Transverse colon (tissue), 4 donors: ENCODE measurements around the gene ACVR2B. TPM values are rescaled to one million over a fixed set of nuclear protein-coding genes. Genes with fewer than 3 reads are reported as not detected.

Source experiments
- DNase-seq: peaks from one replicate; pipeline ENCODE4 v3.0.0-alpha.2; 2019
- H3K27ac ChIP-seq, 4 donors: fragments of 200-600 bp; sonication (generic); 2 replicates each; pipeline ENCODE4 v1.5.1; 2016 to 2018; ENCODE audit warnings: inconsistent platforms in 4 of 4
- H3K27me3 ChIP-seq: fragments of 200-600 bp; sonication (generic); 2 replicates; pipeline ENCODE4 v1.5.1; 2017; ENCODE audit warnings: inconsistent platforms
- H3K36me3 ChIP-seq, 4 donors: fragments of 200-600 bp; sonication (generic); 2 replicates each; pipeline ENCODE4 v1.5.1; 2017 to 2019; ENCODE audit warnings: inconsistent platforms in 4 of 4
- H3K4me1 ChIP-seq, 4 donors: fragments of 200-600 bp; sonication (generic); 2 replicates each; pipeline ENCODE4 v1.5.1; 2017 to 2020; ENCODE audit warnings: inconsistent platforms in 4 of 4
- H3K4me3 ChIP-seq, 4 donors: fragments of 200-600 bp; sonication (generic); 1 replicate in 1 of 4; 2 replicates in 3 of 4; pipeline versions ENCODE4 v1.5.1 to v1.6.1; 2017 to 2019; ENCODE audit warnings: inconsistent platforms in 4 of 4
- H3K9me3 ChIP-seq, 2 donors: fragments of 200-600 bp; sonication (generic); 2 replicates each; pipeline ENCODE4 v1.5.1; 2017 to 2019; ENCODE audit warnings: inconsistent platforms in 2 of 2
- CTCF ChIP-seq, 5 experiments: fragments of 200-600 bp in 3 of 5; fragments of 450-650 bp in 2 of 5; sonication (generic) in 3 of 5; IDR thresholded peaks; 1 replicate in 2 of 5; 2 replicates in 3 of 5; pipeline ENCODE4 v1.5.1; 2016 to 2017; ENCODE audit warnings: antibody characterized with exemption in 5 of 5, inconsistent platforms in 3 of 5, mild to moderate bottlenecking in 2 of 5, moderate library complexity in 1 of 5
- EP300 ChIP-seq: sonication (generic); formaldehyde crosslinking; IDR thresholded peaks from one replicate; pipeline ENCODE4 v1.6.1; 2017; ENCODE audit warnings: antibody characterized with exemption, low read depth
- POLR2A ChIP-seq: fragments of 450-650 bp; IDR thresholded peaks from one replicate; pipeline ENCODE4 v1.6.1; 2016; ENCODE audit warnings: antibody characterized with exemption, mild to moderate bottlenecking, moderate library complexity
- POLR2AphosphoS5 ChIP-seq, 3 donors: sonication (generic); formaldehyde crosslinking; IDR thresholded peaks; one replicate each; pipeline ENCODE4 v1.6.1; 2016; ENCODE audit warnings: antibody characterized with exemption in 3 of 3
- WGBS, 2 donors: methylation state at CpG; one replicate each; pipeline ENCODE4 v1.1.5; 2018; ENCODE audit warnings: low coverage in 1 of 2; 5-methylcytosine and 5-hydroxymethylcytosine counted together
- in situ Hi-C, 4 donors: fragments of 200-750 bp; cut with MboI; loops; one replicate each; pipeline versions ENCODE4 v1.15.0 to v1.15.1; 2017; ENCODE audit warnings: low sequenced_read_pairs in 3 of 4, low pct_ligation_motif_present in 1 of 4, low pct_unique_long_range_greater_than_20kb in 1 of 4
- intact Hi-C: fragments of 100-400 bp; cut with DNase I; formaldehyde crosslinking; loops from one replicate; pipeline ENCODE4 v1.15.1; 2023; ENCODE audit warnings: low total_unique reads
- total RNA-seq, 4 donors: library from RNA; depleted of rRNA; stranded (reverse); fragments of >200 nt; gene quantifications; one replicate each; pipeline ENCODE4 v1.1.0, GENCODE V29; 2016

Gene ACVR2B
- total RNA-seq, 4 donors from 2014 or later, result 5.9 to 12.3 (median 8.7) TPM

GRCh38 chr3:38480930-38481329 is 27.2 kb downstream of the ACVR2B start:
- in situ Hi-C loops (loop anchor here (5.0 to 25.0 kb wide), 4 partner anchors 134 to 369 kb away; partner anchors contain the start of genes XYLB (in 3 of the 4), ACAA1 (in 1 of the 4) and MYD88 (in 1 of the 4)), intact Hi-C loops (no loop called here)
- Histone ChIP-seq H3K9me3 (no peaks in the 10 kb centered on the region), H3K4me1 (no peaks in the 10 kb centered on the region), H3K27ac (no peak overlapping the region), H3K27me3 (no peaks in the 10 kb centered on the region), H3K4me3 (no peak overlapping the region), H3K36me3 (peaks cover 0 to 26% (median 11%) of the 10 kb centered on the region in 4 donors)
- WGBS, 2 donors, result 100% methylated on average over 2 of the region's 2 CpGs; no CpG with 5 or more reads in 1 of the 2 donors
- TF ChIP-seq POLR2AphosphoS5 (IDR thresholded peaks at IDR 0.05) (no peak), POLR2A (no peak), CTCF (IDR thresholded peaks at IDR 0.05) (no peak), EP300 (no peak)
- no peak for DNase-seq

- no peaks in the 10 kb centered on the region for H3K27me3 ChIP-seq
- H3K4me3 ChIP-seq, result no peak overlapping the region
- WGBS, 2 donors, result 71% methylated on average over 6 of the region's 10 CpGs; no CpG with 5 or more reads in 1 of the 2 donors
- in situ Hi-C loops, result loop anchor here (5.0 to 25.0 kb wide), 4 partner anchors 136 to 371 kb away; partner anchors contain the start of genes XYLB (in 3 of the 4), ACAA1 (in 1 of the 4) and MYD88 (in 1 of the 4)
- no peak for DNase-seq
- TF ChIP-seq EP300 (no peak), POLR2AphosphoS5 (IDR thresholded peaks at IDR 0.05) (no peak), CTCF (IDR thresholded peaks at IDR 0.05) (no peak), POLR2A (no peak)
- no peaks in the 10 kb centered on the region for H3K9me3 ChIP-seq
- no peaks in the 10 kb centered on the region for H3K4me1 ChIP-seq
- peaks cover 0 to 26% (median 11%) of the 10 kb centered on the region in 4 donors for H3K36me3 ChIP-seq
- no peak overlapping the region for H3K27ac ChIP-seq
- intact Hi-C loops, result no loop called here
These were observed 29.3 kb downstream of the ACVR2B start for GRCh38 chr3:38482951-38483350.

GRCh38 chr3:38487323-38487722 is 33.6 kb downstream of the ACVR2B start:
- in situ Hi-C loops (loop anchor here in 3 of 4 donors (10.0 to 25.0 kb wide), 3 partner anchors 143 to 375 kb away; partner anchors contain the start of genes ACAA1 (in 1 of the 3), MYD88 (in 1 of the 3) and XYLB (in 1 of the 3)), intact Hi-C loops (no loop called here)
- H3K4me1 ChIP-seq, result no peaks in the 10 kb centered on the region
- DNase-seq, result no peak
- H3K27me3 ChIP-seq, result no peaks in the 10 kb centered on the region
- peaks cover 0 to 7% (median 3%) of the 10 kb centered on the region in 4 donors for H3K36me3 ChIP-seq
- WGBS, 2 donors, result 76 to 83% methylated on average over 1 to 3 of the region's 3 CpGs
- no peaks in the 10 kb centered on the region for H3K9me3 ChIP-seq
- H3K27ac ChIP-seq, result no peak overlapping the region
- H3K4me3 ChIP-seq, result no peak overlapping the region
- TF ChIP-seq POLR2AphosphoS5 (IDR thresholded peaks at IDR 0.05) (no peak), POLR2A (no peak), EP300 (no peak), CTCF (IDR thresholded peaks at IDR 0.05) (no peak)

- no peaks in the 10 kb centered on the region for H3K27me3 ChIP-seq
- H3K27ac ChIP-seq, result no peak overlapping the region
- intact Hi-C loops (no loop called here), in situ Hi-C loops (loop anchor here in 3 of 4 donors (10.0 to 25.0 kb wide), 3 partner anchors 144 to 377 kb away; partner anchors contain the start of genes ACAA1 (in 1 of the 3), MYD88 (in 1 of the 3) and XYLB (in 1 of the 3))
- no peaks in the 10 kb centered on the region for H3K36me3 ChIP-seq
- H3K4me3 ChIP-seq, result no peak overlapping the region
- H3K4me1 ChIP-seq, result no peaks in the 10 kb centered on the region
- TF ChIP-seq CTCF (IDR thresholded peaks at IDR 0.05) (no peak), POLR2AphosphoS5 (IDR thresholded peaks at IDR 0.05) (no peak), POLR2A (no peak), EP300 (no peak)
- no peaks in the 10 kb centered on the region for H3K9me3 ChIP-seq
- WGBS, 2 donors, result 82 to 83% methylated on average over 2 of the region's 2 CpGs
- DNase-seq, result no peak
These were observed 35.3 kb downstream of the ACVR2B start for GRCh38 chr3:38488949-38489348.
